HepG2 (cell line): ENCODE data around the gene NFKBIA. TPM values are rescaled to one million over a fixed set of nuclear protein-coding genes. Genes with fewer than 3 reads are reported as not detected.

ENCODE experiments used
- ARID2 ChIP-seq: sonication (generic); formaldehyde crosslinking; IDR thresholded peaks from 2 replicates; pipeline ENCODE4 v1.8.1; 2022; ENCODE audit warnings: mild to moderate bottlenecking, missing genetic modification reagents, borderline replicate concordance
- ATF4 ChIP-seq, 2 experiments: fragments of 450-650 bp in 1 of 2; sonication (generic) in 1 of 2; formaldehyde crosslinking; IDR thresholded peaks; 2 replicates each; pipeline versions ENCODE4 v1.5.0 to v1.8.0; 2020 to 2022; ENCODE audit warnings: mild to moderate bottlenecking in 1 of 2, missing genetic modification reagents in 1 of 2
- BCLAF1 ChIP-seq: fragments of 450-650 bp; IDR thresholded peaks from 2 replicates; pipeline ENCODE4 v1.6.1; 2017; ENCODE audit warnings: mild to moderate bottlenecking
- ELF3 ChIP-seq: IDR thresholded peaks from 2 replicates; pipeline ENCODE4 v1.6.1; 2016; ENCODE audit warnings: missing genetic modification reagents, missing compliant biosample characterization
- GLMP ChIP-seq: sonication (generic); formaldehyde crosslinking; IDR thresholded peaks from 2 replicates; pipeline ENCODE4 v1.9.0; 2021; ENCODE audit warnings: missing genetic modification reagents, mild to moderate bottlenecking, borderline replicate concordance
- HCFC1 ChIP-seq: fragments of 150-350 bp; IDR thresholded peaks from 2 replicates; pipeline ENCODE4 v1.6.1; 2014; ENCODE audit warnings: low read depth, low read length
- KDM2A ChIP-seq: sonication (generic); formaldehyde crosslinking; IDR thresholded peaks from 2 replicates; pipeline ENCODE4 v1.4.0; 2020; ENCODE audit warnings: low read depth, missing genetic modification reagents, borderline replicate concordance
- MAFK ChIP-seq, 2 experiments: IDR thresholded peaks in 1 of 2; conservative IDR thresholded peaks in 1 of 2; 2 replicates each; pipeline ENCODE4 v1.6.1; 2011; ENCODE audit warnings: improper control_type of control experiment in 2 of 2, low read length in 2 of 2
- NCOR1 ChIP-seq: fragments of 200-600 bp; sonication (generic); IDR thresholded peaks from 2 replicates; pipeline ENCODE4 v1.7.0; 2017; ENCODE audit warnings: antibody characterized with exemption, low read length, borderline replicate concordance
- NFE2L2 ChIP-seq: fragments of 150-350 bp; IDR thresholded peaks from 2 replicates; pipeline ENCODE4 v1.6.1; 2014; ENCODE audit warnings: low read length
- PATZ1 ChIP-seq: sonication (generic); formaldehyde crosslinking; IDR thresholded peaks from 2 replicates; pipeline ENCODE4 v1.4.0; 2020; ENCODE audit warnings: missing genetic modification reagents
- RNF2 ChIP-seq: fragments of 450-650 bp; conservative IDR thresholded peaks from 2 replicates; pipeline ENCODE4 v1.6.1; 2016; ENCODE audit warnings: low read depth
- TBL1XR1 ChIP-seq: fragments of 150-350 bp; IDR thresholded peaks from 2 replicates; pipeline ENCODE4 v1.6.1; 2014; ENCODE audit warnings: borderline replicate concordance, low read length; ENCODE audit not compliant: partially characterized antibody
- TEAD3 ChIP-seq: optimal IDR thresholded peaks from 2 replicates; pipeline ENCODE3; 2016; ENCODE audit warnings: borderline replicate concordance
- TFAP4 ChIP-seq: sonication (generic); IDR thresholded peaks from 2 replicates; pipeline ENCODE4 v1.6.1; 2016; ENCODE audit warnings: low read depth, borderline replicate concordance
- THAP9 ChIP-seq: sonication (generic); formaldehyde crosslinking; IDR thresholded peaks from 2 replicates; pipeline ENCODE4; 2020; ENCODE audit warnings: missing genetic modification reagents, mild to moderate bottlenecking, borderline replicate concordance
- ZBTB8A ChIP-seq: sonication (generic); formaldehyde crosslinking; IDR thresholded peaks from 2 replicates; pipeline ENCODE4 v1.4.0; 2020; ENCODE audit warnings: mild to moderate bottlenecking, low read depth, missing genetic modification reagents, borderline replicate concordance
- ZNF34 ChIP-seq: sonication (generic); formaldehyde crosslinking; IDR thresholded peaks from 2 replicates; pipeline ENCODE4 v1.4.0; 2020; ENCODE audit warnings: mild to moderate bottlenecking, missing genetic modification reagents, borderline replicate concordance
- ZNF567 ChIP-seq: sonication (generic); formaldehyde crosslinking; IDR thresholded peaks from 2 replicates; pipeline ENCODE4 v1.8.1; 2023; ENCODE audit warnings: mild to moderate bottlenecking, missing genetic modification reagents, borderline replicate concordance
- polyA plus RNA-seq, 8 experiments: library from polyadenylated mRNA; depleted of rRNA in 3 of 8; stranded (reverse) in 7 of 8; unstranded in 1 of 8; fragments of >200 nt; fragmentation: Illumina TruSeq in 4 of 8; extraction: Trizol in 4 of 8; gene quantifications; 2 replicates each; pipeline versions ENCODE4 v1.2.1 to v1.2.3, GENCODE V29; 2011 to 2016; ENCODE audit warnings: low read depth in 4 of 8, missing spikeins in 1 of 8, mixed read lengths in 1 of 8; ENCODE audit not compliant: insufficient read depth in 1 of 8
- total RNA-seq, 5 experiments: library from RNA; depleted of rRNA; stranded (reverse); fragments of >200 nt; fragmentation: Illumina TruSeq; extraction: Trizol; gene quantifications; 2 replicates each; pipeline ENCODE4 v1.2.3, GENCODE V29; 2016; ENCODE audit warnings: low read depth in 1 of 5

The NFKBIA gene
- total and polyA plus RNA-seq, 2 of the 13 experiments (the other 11 are each of a cell fraction or from before 2014, with no cell fraction given), result 197 to 319 TPM

- TF ChIP-seq TFAP4 (no peak), ZBTB8A (CRISPR knock-in tag) (no peak), KDM2A (CRISPR knock-in tag) (no peak; the same call in 1 of the 2 replicates), ARID2 (CRISPR knock-in tag) (peak; percentile 38; the same call in 1 of the 2 replicates), ATF4 (CRISPR knock-in tag; IDR thresholded peaks at IDR 0.05) (peak in 1 of 2 experiments; percentile 73; a peak in 2 of 4 replicates), PATZ1 (CRISPR knock-in tag) (no peak), GLMP (CRISPR knock-in tag) (no peak), BCLAF1 (no peak), TEAD3 (CRISPR knock-in tag) (no peak), RNF2 (no peak), THAP9 (CRISPR knock-in tag) (no peak), MAFK (conservative IDR thresholded peaks at IDR 0.05 in 1 of 2, IDR thresholded peaks at IDR 0.05 in 1 of 2; ENCODE audit: low read length in 2 of 2) (peak; percentile 86 to 96), TBL1XR1 (peak; percentile 59), HCFC1 (no peak), ZNF34 (no peak), ZNF567 (no peak), NCOR1 (no peak), ELF3 (CRISPR knock-in tag) (peak; percentile 57; the same call in 1 of the 2 replicates), NFE2L2 (peak; percentile 98)
These were observed 30.3 kb downstream of the NFKBIA start (continued) for GRCh38 chr14:35374263-35374712.
